ENCODE results near the gene AKT1.

Gene AKT1

GRCh38 chr14:104799244-104800014 is 3.9 kb upstream of the AKT1 start:
- peak; percentile 49 for DNase-seq

GRCh38 chr14:104798300-104799243 is 3.0 kb upstream of the AKT1 start:
- no peak for DNase-seq

GRCh38 chr14:104797115-104798044 is 1.8 kb upstream of the AKT1 start:
- no peak for DNase-seq

- DNase-seq, result no peak
Measured at GRCh38 chr14:104796687-104797081, 1.1 kb upstream of the AKT1 start.

GRCh38 chr14:104795781-104796686 is 486 bp upstream of the AKT1 start:
- DNase-seq, result peak; percentile 71

- no peak for DNase-seq
Measured at GRCh38 chr14:104794631-104794992, 936 bp downstream of the AKT1 start.

- peak; percentile 76 for DNase-seq
Measured at GRCh38 chr14:104794099-104794498, 1.4 kb downstream of the AKT1 start.

GRCh38 chr14:104793703-104793959 is 1.9 kb downstream of the AKT1 start:
- no peak for DNase-seq

- no peak for DNase-seq
Measured at GRCh38 chr14:104792945-104793702, 2.4 kb downstream of the AKT1 start.

- DNase-seq, result no peak
Measured at GRCh38 chr14:104792101-104792884, 3.3 kb downstream of the AKT1 start.

GRCh38 chr14:104791425-104791824 is 4.1 kb downstream of the AKT1 start:
- DNase-seq, result no peak

- no peak for DNase-seq
Measured at GRCh38 chr14:104789752-104790743, 5.5 kb downstream of the AKT1 start.

- no peak for DNase-seq
Measured at GRCh38 chr14:104788873-104789663, 6.5 kb downstream of the AKT1 start.

GRCh38 chr14:104788161-104788818 is 7.3 kb downstream of the AKT1 start:
- DNase-seq, result no peak

- DNase-seq, result no peak
Measured at GRCh38 chr14:104787736-104788135, 7.8 kb downstream of the AKT1 start.

GRCh38 chr14:104786726-104787675 is 8.5 kb downstream of the AKT1 start:
- DNase-seq, result no peak

Data from fibroblast of skin of back (primary cell).